ENCODE measurements around the gene SENP3. TPM values are rescaled to one million over a fixed set of nuclear protein-coding genes. Genes with fewer than 3 reads are reported as not detected.
A peak's percentile ranks its signal among the peaks of the same experiment; 100 is the strongest.

The SENP3 gene
- total RNA-seq, 1 donor from 2014 or later, result 87.9 TPM

DNA sequence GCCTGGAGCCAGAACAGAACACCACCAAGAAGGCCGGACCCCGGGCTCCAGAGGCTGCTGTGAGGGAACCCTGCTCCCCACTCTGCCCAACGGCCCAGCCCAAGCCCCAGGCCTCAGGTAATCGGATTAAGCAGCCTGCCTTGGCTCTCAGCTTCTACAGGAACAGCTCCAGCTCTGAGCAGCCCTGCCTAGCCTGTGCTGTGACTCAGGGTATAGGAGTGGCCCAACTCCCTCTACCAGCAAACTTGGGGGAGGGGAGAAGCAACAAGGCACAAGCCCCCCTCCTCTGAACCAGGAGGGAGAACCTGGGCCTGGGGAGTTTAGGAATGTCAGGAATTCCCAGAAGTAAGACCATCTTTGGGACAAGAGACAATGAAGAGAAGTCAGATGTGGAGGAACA lies 29.0 kb downstream of the SENP3 start:
- no peaks in the 10 kb centered on the region for H3K9me3 ChIP-seq (ENCODE audit: low read depth)
- H3K4me2 ChIP-seq, result peak overlapping the region; percentile 70
- H3K79me2 ChIP-seq (ENCODE audit: low read depth), result peaks cover 11% of the 10 kb centered on the region
- DNase-seq (ENCODE audit: low spot score), result peak; percentile 92
- H3K27ac Mint-ChIP-seq, result peak overlapping the region; percentile 17
- peaks cover 5% of the 10 kb centered on the region for H4K20me1 ChIP-seq (ENCODE audit: low read depth)
- H3K4me3 ChIP-seq, result peak overlapping the region; percentile 15
- peak overlapping the region; percentile 99 for H3K27ac ChIP-seq
- peak overlapping the region; percentile 17 for H3K4me3 Mint-ChIP-seq
- peaks cover 14% of the 10 kb centered on the region for H3K27me3 Mint-ChIP-seq (ENCODE audit: insufficient read depth, low read depth)
- no peak overlapping the region for H3K9ac ChIP-seq
- no peaks in the 10 kb centered on the region for H3K27me3 ChIP-seq
- peaks cover 67% of the 10 kb centered on the region for H3F3A ChIP-seq (ENCODE audit: low read depth)
- H3K4me1 ChIP-seq, result peaks cover 40% of the 10 kb centered on the region
- TF ChIP-seq, protein P1, sequence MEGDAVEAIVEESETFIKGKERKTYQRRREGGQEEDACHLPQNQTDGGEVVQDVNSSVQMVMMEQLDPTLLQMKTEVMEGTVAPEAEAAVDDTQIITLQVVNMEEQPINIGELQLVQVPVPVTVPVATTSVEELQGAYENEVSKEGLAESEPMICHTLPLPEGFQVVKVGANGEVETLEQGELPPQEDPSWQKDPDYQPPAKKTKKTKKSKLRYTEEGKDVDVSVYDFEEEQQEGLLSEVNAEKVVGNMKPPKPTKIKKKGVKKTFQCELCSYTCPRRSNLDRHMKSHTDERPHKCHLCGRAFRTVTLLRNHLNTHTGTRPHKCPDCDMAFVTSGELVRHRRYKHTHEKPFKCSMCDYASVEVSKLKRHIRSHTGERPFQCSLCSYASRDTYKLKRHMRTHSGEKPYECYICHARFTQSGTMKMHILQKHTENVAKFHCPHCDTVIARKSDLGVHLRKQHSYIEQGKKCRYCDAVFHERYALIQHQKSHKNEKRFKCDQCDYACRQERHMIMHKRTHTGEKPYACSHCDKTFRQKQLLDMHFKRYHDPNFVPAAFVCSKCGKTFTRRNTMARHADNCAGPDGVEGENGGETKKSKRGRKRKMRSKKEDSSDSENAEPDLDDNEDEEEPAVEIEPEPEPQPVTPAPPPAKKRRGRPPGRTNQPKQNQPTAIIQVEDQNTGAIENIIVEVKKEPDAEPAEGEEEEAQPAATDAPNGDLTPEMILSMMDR (IDR thresholded peaks at IDR 0.05), result no peak
- TF ChIP-seq EZH2phosphoT487 (IDR thresholded peaks at IDR 0.05), result no peak
- no peak for TF ChIP-seq EZH2 (IDR thresholded peaks at IDR 0.05)
- peaks cover 9% of the 10 kb centered on the region for H3K4me1 Mint-ChIP-seq
- no peaks in the 10 kb centered on the region for H3K9me3 Mint-ChIP-seq
- H3K36me3 ChIP-seq, result peaks cover 3% of the 10 kb centered on the region
- peaks cover 38% of the 10 kb centered on the region for H3K36me3 Mint-ChIP-seq
- no peak overlapping the region for H2AFZ ChIP-seq (replicated peaks)

DNA sequence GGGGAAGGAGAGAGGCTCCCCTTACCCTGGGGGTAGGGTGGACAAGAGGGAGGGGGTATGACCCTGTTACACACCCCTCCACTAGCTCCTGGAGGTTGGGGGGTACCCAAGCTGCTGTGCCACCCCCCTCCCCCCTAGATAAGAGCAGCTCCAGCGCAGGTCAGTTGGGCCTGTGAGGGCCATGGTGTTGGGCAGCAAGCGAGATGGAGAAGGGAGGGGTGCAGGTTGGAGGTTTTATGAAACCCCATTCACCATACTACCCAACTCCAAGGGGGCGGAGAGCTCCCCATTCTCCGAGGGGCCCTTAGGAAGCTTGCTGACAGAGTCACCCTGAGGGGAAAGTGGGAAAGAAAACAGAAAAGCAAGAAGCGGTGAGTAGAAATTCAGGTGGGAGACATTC lies 29.9 kb downstream of the SENP3 start:
- peak overlapping the region; percentile 17 for H3K27ac Mint-ChIP-seq
- peaks cover 41% of the 10 kb centered on the region for H3K36me3 Mint-ChIP-seq
- H4K20me1 ChIP-seq (ENCODE audit: low read depth), result peaks cover 5% of the 10 kb centered on the region
- H3K27me3 Mint-ChIP-seq (ENCODE audit: insufficient read depth, low read depth), result peaks cover 14% of the 10 kb centered on the region
- peak overlapping the region; percentile 99 for H3K27ac ChIP-seq
- peaks cover 64% of the 10 kb centered on the region for H3F3A ChIP-seq (ENCODE audit: low read depth)
- H2AFZ ChIP-seq (replicated peaks), result no peak overlapping the region
- TF ChIP-seq, protein P1 (IDR thresholded peaks at IDR 0.05), result no peak
- TF ChIP-seq EZH2phosphoT487 (IDR thresholded peaks at IDR 0.05) (no peak), EZH2 (IDR thresholded peaks at IDR 0.05) (no peak)
- no peak overlapping the region for H3K9ac ChIP-seq
- H3K9me3 Mint-ChIP-seq, result no peaks in the 10 kb centered on the region
- H3K9me3 ChIP-seq (ENCODE audit: low read depth), result no peaks in the 10 kb centered on the region
- H3K36me3 ChIP-seq, result peaks cover 3% of the 10 kb centered on the region
- no peak overlapping the region for H3K4me3 Mint-ChIP-seq
- no peaks in the 10 kb centered on the region for H3K27me3 ChIP-seq
- peak overlapping the region; percentile 70 for H3K4me2 ChIP-seq
- no peak for DNase-seq (ENCODE audit: low spot score)
- no peak overlapping the region for H3K4me3 ChIP-seq
- H3K4me1 Mint-ChIP-seq, result peaks cover 9% of the 10 kb centered on the region
- peaks cover 40% of the 10 kb centered on the region for H3K4me1 ChIP-seq
- H3K79me2 ChIP-seq (ENCODE audit: low read depth), result peaks cover 8% of the 10 kb centered on the region

DNA sequence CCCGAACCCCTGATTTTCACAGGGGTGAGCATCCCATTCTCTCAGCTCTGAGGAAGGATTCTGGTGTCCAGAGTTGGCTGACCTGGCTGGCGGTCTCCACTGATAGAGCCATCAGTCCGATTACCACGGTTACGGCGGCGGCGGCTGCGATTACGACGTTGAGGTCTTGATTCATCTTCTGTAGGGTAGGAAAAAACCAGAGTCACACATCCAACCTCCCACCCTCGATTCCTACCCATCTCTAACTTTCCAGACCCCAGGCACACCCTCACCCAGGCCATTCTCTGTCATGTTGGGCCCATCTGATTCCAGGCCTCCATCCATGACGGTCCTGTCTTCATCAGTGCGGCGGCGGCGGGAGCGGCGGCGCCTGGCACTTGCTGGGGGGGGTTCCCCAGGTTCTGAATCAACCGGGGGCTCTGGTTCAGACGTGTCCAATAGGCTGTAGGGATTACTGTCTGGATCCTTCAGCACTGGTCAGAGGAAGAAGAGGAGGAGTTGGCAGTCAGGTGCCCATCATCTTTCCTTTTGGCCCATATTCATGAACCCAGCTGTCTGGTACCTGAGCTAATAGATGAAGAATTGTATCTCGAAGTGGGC lies 30.8 kb downstream of the SENP3 start:
- peaks cover 10% of the 10 kb centered on the region for H3K4me1 Mint-ChIP-seq
- H3K36me3 Mint-ChIP-seq, result peaks cover 42% of the 10 kb centered on the region
- no peak for TF ChIP-seq EZH2 (IDR thresholded peaks at IDR 0.05)
- TF ChIP-seq, protein P1 (IDR thresholded peaks at IDR 0.05), result no peak
- TF ChIP-seq EZH2phosphoT487 (IDR thresholded peaks at IDR 0.05), result no peak
- H3K27me3 ChIP-seq, result no peaks in the 10 kb centered on the region
- no peak overlapping the region for H3K4me2 ChIP-seq
- peaks cover 8% of the 10 kb centered on the region for H3K79me2 ChIP-seq (ENCODE audit: low read depth)
- peaks cover 3% of the 10 kb centered on the region for H3K36me3 ChIP-seq
- H3K27me3 Mint-ChIP-seq (ENCODE audit: insufficient read depth, low read depth), result peaks cover 14% of the 10 kb centered on the region
- H3K9me3 Mint-ChIP-seq, result no peaks in the 10 kb centered on the region
- no peak overlapping the region for H3K9ac ChIP-seq
- H3K4me3 ChIP-seq, result no peak overlapping the region
- no peak for DNase-seq (ENCODE audit: low spot score)
- no peak overlapping the region for H3K27ac Mint-ChIP-seq
- peaks cover 64% of the 10 kb centered on the region for H3F3A ChIP-seq (ENCODE audit: low read depth)
- H3K9me3 ChIP-seq (ENCODE audit: low read depth), result no peaks in the 10 kb centered on the region
- peak overlapping the region; percentile 13 for H3K4me3 Mint-ChIP-seq
- H3K27ac ChIP-seq, result peak overlapping the region; percentile 99
- peaks cover 40% of the 10 kb centered on the region for H3K4me1 ChIP-seq
- no peak overlapping the region for H2AFZ ChIP-seq (replicated peaks)
- peaks cover 5% of the 10 kb centered on the region for H4K20me1 ChIP-seq (ENCODE audit: low read depth)

Data from neural progenitor cell (in vitro differentiated cells).